TTC549 (cell line): ENCODE results near the gene SPINK8.
"Not testable (repeated sequence)": the region's sequence is repeated elsewhere in the genome, so short reads cannot be mapped to it uniquely, and the experiment has no call there.

ENCODE experiments used
- FAIRE-seq: peaks from 2 replicates; lab custom pipeline; 2012; peaks lifted over from hg19 to GRCh38; lab: Jason Lieb, UNC

SPINK8 gene

GRCh38 chr3:48333346-48334245, at the start of gene SPINK8:
Gene SPINK8, minus strand, starts transcription at chr3:48333661. Its CDS starts 5,320 bp downstream, at chr3:48328341.
- not testable (repeated sequence) for FAIRE-seq

DNA sequence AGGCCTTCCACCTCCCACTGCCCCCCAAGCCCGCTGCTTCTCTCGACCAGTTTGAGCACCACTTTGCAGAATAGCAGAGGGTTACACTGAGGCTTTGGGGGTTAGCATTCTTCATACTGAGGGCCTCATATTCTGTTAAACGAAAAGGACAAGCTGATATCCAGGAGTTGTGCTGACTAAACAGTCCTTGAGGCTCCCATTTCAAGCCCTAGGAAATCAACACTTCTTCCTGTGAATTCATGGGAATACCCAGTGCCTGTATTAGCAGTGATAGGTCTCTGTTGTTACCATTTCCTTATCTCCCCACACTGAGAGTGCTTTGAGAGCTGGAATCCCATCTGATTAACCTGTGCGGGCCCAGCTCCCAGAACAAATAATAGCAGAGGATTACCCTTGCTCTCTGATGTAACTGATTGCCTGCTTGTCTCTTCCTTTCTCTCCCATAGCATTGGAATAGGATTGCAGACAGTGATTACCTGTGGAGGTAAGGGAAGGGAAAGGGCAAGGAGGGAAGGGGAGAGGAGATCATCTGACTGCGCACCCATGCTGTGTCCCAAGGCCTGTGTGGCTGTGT, 39.5 kb upstream of the SPINK8 start:
- FAIRE-seq, result no peak

- FAIRE-seq, result no peak
These were observed 38.9 kb upstream of the SPINK8 start for GRCh38 chr3:48372377-48372770.

- FAIRE-seq, result no peak
These were observed 38.4 kb upstream of the SPINK8 start, which contains the start of gene FBXW12 for GRCh38 chr3:48371651-48372376. Gene FBXW12, plus strand, starts transcription at chr3:48372219. Its CDS starts 549 bp downstream, at chr3:48372768.

GRCh38 chr3:48370333-48370713, 36.9 kb upstream of the SPINK8 start:
- FAIRE-seq, result no peak

DNA sequence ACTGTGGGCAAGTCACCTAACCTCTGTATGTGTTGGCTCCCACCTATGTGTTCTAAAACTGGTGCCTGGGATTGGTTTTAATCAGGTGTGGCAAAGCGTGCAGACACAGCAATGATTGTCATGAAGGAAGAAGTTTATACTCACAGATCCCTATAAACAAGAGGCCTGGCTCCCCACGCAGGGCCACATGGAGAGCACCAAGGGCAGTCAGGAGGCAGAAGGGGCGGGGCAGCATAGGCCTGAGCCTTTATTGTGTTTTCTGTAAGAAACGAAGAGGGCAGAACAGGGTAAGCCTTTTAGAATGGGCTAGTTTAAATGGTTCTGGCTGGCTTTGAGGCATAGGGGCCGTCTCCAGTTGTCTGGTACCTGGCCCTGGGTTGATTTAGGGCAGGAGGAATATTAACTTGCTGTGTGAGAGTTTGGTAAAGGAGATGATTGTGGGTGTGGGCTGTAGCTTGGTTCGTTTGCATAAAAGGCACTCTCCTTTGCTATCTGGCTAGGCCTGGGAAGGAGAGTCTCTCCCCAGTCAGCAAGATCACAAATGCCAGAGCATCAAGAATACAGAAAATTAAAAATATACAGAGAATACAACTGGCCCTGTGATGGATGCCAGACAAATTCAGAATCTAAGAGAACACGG, 36.4 kb upstream of the SPINK8 start:
- FAIRE-seq, result no peak

GRCh38 chr3:48367201-48367600, 33.7 kb upstream of the SPINK8 start:
- no peak for FAIRE-seq

- no peak for FAIRE-seq
These were observed 31.4 kb upstream of the SPINK8 start for GRCh38 chr3:48364840-48365239.

- FAIRE-seq, result no peak
These were observed 28.5 kb upstream of the SPINK8 start for GRCh38 chr3:48361928-48362327.

GRCh38 chr3:48356419-48356818, 23.0 kb upstream of the SPINK8 start:
- FAIRE-seq, result no peak

DNA sequence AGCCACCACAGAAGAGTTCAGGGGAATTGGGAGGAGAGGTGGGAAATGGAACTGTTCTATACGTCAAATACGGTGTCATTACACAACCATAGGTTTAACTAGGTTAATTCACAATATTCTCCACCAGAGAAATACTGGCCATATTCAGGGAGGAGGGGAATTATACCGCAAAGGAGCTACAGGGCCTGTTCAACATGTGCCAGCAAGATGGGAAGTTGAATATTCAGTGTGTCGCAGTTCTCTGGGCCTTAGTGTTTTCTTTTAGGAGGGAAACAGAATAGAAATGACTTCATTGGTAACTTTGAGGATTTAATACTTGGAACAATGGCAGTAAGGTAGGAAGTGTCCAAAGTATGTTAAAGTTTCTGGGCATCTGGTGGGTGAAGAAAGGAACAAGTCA, 20.5 kb upstream of the SPINK8 start:
- FAIRE-seq, result no peak

- FAIRE-seq, result no peak
These were observed 19.1 kb upstream of the SPINK8 start for GRCh38 chr3:48352546-48352945.

GRCh38 chr3:48347500-48347899, 14.0 kb upstream of the SPINK8 start:
- no peak for FAIRE-seq

GRCh38 chr3:48345946-48346572, 12.6 kb upstream of the SPINK8 start:
- no peak for FAIRE-seq

GRCh38 chr3:48344867-48345507, 11.5 kb upstream of the SPINK8 start:
- FAIRE-seq, result no peak

GRCh38 chr3:48343432-48343831, 10.0 kb upstream of the SPINK8 start:
- no peak for FAIRE-seq

DNA sequence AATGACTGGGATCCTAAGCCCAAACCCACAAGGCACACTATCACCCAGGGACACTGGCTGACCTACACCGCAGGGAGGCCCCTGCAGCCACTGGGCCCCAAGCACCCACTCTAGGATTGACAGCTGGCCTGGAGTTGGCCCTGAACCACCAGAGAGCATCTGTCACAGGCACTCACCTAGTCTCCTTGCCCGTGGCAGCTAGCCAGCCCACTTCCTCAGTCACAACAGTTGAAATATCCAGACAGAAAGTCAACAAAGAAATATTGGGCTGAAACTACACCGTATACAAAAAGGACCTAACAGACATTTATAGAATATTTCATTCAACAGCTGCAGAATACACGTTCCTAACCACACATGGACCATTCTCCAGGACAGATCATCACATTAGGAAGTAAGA, 5.2 kb upstream of the SPINK8 start:
- no peak for FAIRE-seq

- not testable (repeated sequence) for FAIRE-seq
These were observed 4.1 kb upstream of the SPINK8 start for GRCh38 chr3:48337536-48337935.

DNA sequence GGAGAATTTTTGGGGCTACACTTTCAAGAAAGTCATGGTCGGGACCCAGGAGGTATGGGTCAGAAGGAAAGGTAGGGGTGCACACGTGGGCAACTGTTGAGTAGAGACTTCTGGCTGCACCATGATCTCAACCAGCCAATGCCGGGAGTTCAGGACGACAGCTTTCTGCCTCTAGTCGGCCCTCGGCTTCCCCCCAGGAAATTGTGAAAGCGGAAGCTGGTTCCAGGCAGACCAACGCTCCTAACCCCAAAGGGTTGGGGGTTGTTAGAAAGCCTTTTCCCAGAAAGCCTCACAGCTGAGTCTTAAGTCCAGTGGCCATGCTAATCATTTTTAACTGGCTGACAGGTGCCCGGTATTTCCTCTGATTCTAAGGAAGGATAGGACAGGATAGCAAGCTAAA, 1.8 kb upstream of the SPINK8 start:
- not testable (repeated sequence) for FAIRE-seq

DNA sequence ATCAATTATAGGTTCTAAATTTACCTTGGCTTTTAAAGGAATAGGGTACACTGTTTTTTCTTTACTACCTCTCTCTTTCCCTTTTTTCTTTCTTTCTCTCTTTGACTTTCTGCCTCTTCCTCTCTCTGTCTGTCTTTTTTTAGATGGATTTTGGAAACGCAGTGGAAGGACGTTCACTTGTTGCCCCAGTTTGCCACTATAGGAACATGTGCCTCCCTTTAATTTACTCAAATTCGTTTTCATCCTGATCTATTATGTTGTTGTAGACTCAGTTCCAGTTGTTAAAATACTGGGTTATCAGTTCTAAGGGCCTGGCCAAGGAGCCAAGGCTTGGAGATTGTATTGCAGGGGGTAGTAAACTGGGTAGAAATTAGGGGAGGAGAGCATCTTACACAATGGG, 1.1 kb upstream of the SPINK8 start:
- FAIRE-seq, result no peak

DNA sequence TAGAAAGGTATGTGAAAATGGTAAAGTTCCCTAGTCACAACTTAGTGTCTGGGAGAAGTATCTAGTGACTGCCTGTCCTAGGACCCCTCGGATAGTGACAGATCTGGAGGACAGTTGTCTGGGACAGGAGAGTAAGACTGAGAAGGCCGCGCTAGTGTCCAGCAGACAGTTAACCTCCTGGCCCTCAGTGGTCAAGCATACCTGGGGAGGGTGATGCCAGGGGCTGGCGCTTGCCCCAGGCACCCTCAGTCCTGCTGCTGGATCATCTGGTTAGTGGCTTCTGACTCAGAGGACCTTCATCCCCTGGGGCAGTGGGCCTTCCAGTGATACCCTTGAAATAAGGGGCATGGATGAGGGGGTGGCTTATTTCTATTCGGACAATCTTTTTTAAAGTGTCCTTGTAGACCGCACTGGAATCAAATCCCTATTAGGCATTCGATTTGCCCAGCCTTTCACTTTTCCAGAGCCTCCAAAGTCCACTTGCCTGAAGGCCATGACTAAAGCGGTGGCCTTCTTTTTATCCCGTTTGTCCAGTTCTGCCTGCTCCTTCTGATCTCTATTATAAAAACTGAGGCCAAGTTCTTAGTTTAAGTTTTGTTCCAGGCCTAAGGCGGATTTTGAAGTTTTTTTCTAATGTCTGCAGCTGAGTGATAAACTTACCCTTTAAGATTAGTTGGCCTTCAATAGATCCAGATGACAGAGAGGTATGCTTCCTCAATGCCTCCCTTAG, 1.6 kb downstream of the SPINK8 start:
- not testable (repeated sequence) for FAIRE-seq
